Tibial artery (tissue), 4 donors: ENCODE measurements around the gene SCYL3.

Experiments used
- DNase-seq, 2 donors: peaks; one replicate each; pipeline ENCODE4 v3.0.0-alpha.2; 2019
- H3K27ac ChIP-seq, 2 donors: fragments of 200-600 bp; sonication (generic) in 1 of 2; 1 replicate in 1 of 2; 2 replicates in 1 of 2; pipeline ENCODE4 v1.5.1; 2018 to 2019; ENCODE audit warnings: mild to moderate bottlenecking in 1 of 2
- H3K27me3 ChIP-seq, 2 donors: fragments of 200-600 bp; sonication (generic) in 1 of 2; one replicate each; pipeline versions ENCODE4 v1.5.1 to v1.6.0; 2016 to 2019
- H3K36me3 ChIP-seq, 3 donors: fragments of 200-600 bp; sonication (generic) in 2 of 3; one replicate each; pipeline ENCODE4 v1.5.1; 2016 to 2019; ENCODE audit warnings: mild to moderate bottlenecking in 2 of 3
- H3K4me1 ChIP-seq, 4 donors: fragments of 200-600 bp; sonication (generic) in 2 of 4; 1 replicate in 3 of 4; 2 replicates in 1 of 4; pipeline ENCODE4 v1.5.1; 2016 to 2019
- H3K4me3 ChIP-seq, 2 donors: fragments of 200-600 bp; sonication (generic) in 1 of 2; 1 replicate in 1 of 2; 2 replicates in 1 of 2; pipeline ENCODE4 v1.5.1; 2018 to 2019; ENCODE audit warnings: mild to moderate bottlenecking in 2 of 2
- H3K9me3 ChIP-seq, 3 donors: fragments of 200-600 bp; sonication (generic) in 1 of 3; one replicate each; pipeline ENCODE4 v1.5.1; 2016 to 2019
- intact Hi-C: fragments of 100-400 bp; cut with DNase I; formaldehyde crosslinking; loops from one replicate; pipeline ENCODE4 v1.15.0; 2023; ENCODE audit warnings: low total_unique reads
- TF ChIP-seq, protein P1 (sequence below), 2 experiments: fragments of 200-600 bp in 1 of 2; fragments of 450-650 bp in 1 of 2; IDR thresholded peaks; one replicate each; pipeline ENCODE4 v1.5.1; 2017 to 2019; ENCODE audit warnings: antibody characterized with exemption in 2 of 2, mild to moderate bottlenecking in 1 of 2, moderate library complexity in 1 of 2

The SCYL3 gene

DNA sequence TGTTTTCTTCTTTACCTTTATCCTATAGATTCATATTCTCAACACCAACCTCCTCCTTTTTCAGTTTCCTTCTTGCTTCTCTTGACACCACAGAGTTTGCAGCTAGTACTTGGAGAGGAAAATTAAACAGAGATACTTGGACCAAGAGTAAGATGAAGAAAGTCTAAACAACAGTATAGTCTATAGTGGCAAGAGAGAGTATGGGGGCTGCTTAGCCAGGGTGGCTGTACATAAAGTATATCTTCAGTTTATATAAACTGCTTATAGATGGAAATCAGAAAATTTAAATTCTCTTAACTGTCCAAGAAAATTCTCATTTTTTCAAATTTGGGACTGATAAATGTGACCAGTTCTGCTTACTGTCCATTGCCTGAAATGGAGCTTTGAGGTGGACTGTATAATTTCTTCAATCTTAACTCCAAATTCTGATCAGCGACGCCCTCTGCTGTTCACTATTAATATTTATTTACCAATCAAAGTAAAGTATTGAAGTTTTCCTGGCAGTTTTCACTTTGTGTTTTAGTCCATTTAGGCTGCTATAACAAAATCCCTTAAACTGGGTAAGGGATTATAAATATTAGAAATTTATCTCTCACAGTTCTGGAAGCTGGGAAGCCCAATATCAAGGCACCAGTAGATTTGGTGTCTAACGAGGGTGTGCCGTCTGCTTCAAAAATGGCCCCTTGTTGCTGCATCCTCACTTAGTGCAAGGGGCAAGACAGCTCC is 84.2 kb downstream of the SCYL3 start:
- no peak overlapping the region for H3K4me3 ChIP-seq
- no peaks in the 10 kb centered on the region for H3K9me3 ChIP-seq
- TF ChIP-seq, protein P1, sequence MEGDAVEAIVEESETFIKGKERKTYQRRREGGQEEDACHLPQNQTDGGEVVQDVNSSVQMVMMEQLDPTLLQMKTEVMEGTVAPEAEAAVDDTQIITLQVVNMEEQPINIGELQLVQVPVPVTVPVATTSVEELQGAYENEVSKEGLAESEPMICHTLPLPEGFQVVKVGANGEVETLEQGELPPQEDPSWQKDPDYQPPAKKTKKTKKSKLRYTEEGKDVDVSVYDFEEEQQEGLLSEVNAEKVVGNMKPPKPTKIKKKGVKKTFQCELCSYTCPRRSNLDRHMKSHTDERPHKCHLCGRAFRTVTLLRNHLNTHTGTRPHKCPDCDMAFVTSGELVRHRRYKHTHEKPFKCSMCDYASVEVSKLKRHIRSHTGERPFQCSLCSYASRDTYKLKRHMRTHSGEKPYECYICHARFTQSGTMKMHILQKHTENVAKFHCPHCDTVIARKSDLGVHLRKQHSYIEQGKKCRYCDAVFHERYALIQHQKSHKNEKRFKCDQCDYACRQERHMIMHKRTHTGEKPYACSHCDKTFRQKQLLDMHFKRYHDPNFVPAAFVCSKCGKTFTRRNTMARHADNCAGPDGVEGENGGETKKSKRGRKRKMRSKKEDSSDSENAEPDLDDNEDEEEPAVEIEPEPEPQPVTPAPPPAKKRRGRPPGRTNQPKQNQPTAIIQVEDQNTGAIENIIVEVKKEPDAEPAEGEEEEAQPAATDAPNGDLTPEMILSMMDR (IDR thresholded peaks at IDR 0.05), result peak; percentile 49 to 57
- H3K4me1 ChIP-seq, result no peaks in the 10 kb centered on the region
- H3K27me3 ChIP-seq, result no peaks in the 10 kb centered on the region
- no peak overlapping the region for H3K27ac ChIP-seq
- DNase-seq, result no peak
- intact Hi-C loops, result no loop called here
- peaks cover 4 to 30% (median 6%) of the 10 kb centered on the region in 3 donors for H3K36me3 ChIP-seq

DNA sequence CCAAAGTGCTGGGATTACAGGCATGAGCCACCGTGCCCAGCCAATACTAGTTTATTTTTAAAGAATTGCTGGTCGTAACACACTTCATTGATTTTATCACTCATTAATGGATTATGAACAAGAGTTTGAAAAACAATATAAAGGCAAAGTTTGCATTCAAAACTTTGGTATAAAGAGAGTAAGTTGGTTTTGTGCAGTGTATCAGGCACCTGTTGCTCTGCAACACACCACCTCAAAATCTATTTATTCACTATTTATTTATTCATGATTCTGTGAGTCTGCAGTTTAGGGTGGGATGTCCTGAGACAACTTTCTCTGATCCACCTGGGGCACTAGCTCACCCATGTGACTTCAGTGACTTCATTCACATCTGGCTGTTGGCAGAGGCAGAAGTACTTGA is 88.8 kb downstream of the SCYL3 start:
- no peaks in the 10 kb centered on the region for H3K9me3 ChIP-seq
- intact Hi-C loops, result no loop called here
- no peaks in the 10 kb centered on the region for H3K27me3 ChIP-seq
- peaks cover 4 to 38% (median 12%) of the 10 kb centered on the region in 3 donors for H3K36me3 ChIP-seq
- H3K4me1 ChIP-seq, result no peaks in the 10 kb centered on the region
- no peak overlapping the region for H3K27ac ChIP-seq
- no peak overlapping the region for H3K4me3 ChIP-seq
- no peak for DNase-seq
- TF ChIP-seq, protein P1 (IDR thresholded peaks at IDR 0.05), result no peak

- peaks cover 4 to 31% (median 12%) of the 10 kb centered on the region in 3 donors for H3K36me3 ChIP-seq
- TF ChIP-seq, protein P1 (IDR thresholded peaks at IDR 0.05), result no peak
- no peaks in the 10 kb centered on the region for H3K4me1 ChIP-seq
- intact Hi-C loops, result no loop called here
- no peak overlapping the region for H3K4me3 ChIP-seq
- H3K27ac ChIP-seq, result no peak overlapping the region
- no peaks in the 10 kb centered on the region for H3K9me3 ChIP-seq
- no peak for DNase-seq
- H3K27me3 ChIP-seq, result no peaks in the 10 kb centered on the region
Observed at GRCh38 chr1:169802888-169803287, 90.8 kb downstream of the SCYL3 start.
